Hematopoietic multipotent progenitor cell treated with erythropoietin and hydrocortisone succinate and interleukin-3 and kit ligand, for 17 days (in vitro differentiated cells): Measurements from ENCODE around the gene FGFR3.

Experiments used
- DNase-seq: peaks from one replicate; pipeline ENCODE4 v3.0.0-alpha.2; 2015; ENCODE audit warnings: low spot score

The FGFR3 gene

GRCh38 chr4:1788254-1788973 lies 4.7 kb upstream of the FGFR3 start:
- no peak for DNase-seq

GRCh38 chr4:1789552-1789951 lies 3.5 kb upstream of the FGFR3 start:
- DNase-seq: no peak

GRCh38 chr4:1790005-1790404 lies 3.1 kb upstream of the FGFR3 start:
- no peak for DNase-seq

GRCh38 chr4:1792158-1792831 lies 798 bp upstream of the FGFR3 start:
- DNase-seq: no peak

- DNase-seq: no peak
Measured at GRCh38 chr4:1793496-1793840, 375 bp downstream of the FGFR3 start.

GRCh38 chr4:1793940-1794808 lies 1.1 kb downstream of the FGFR3 start:
- no peak for DNase-seq

- DNase-seq: no peak
Measured at GRCh38 chr4:1794809-1795298, 1.8 kb downstream of the FGFR3 start.

- DNase-seq: no peak
Measured at GRCh38 chr4:1795299-1796195, 2.5 kb downstream of the FGFR3 start.

- no peak for DNase-seq
Measured at GRCh38 chr4:1796486-1797204, 3.6 kb downstream of the FGFR3 start.

- no peak for DNase-seq
Measured at GRCh38 chr4:1797298-1797860, 4.3 kb downstream of the FGFR3 start.

- no peak for DNase-seq
Measured at GRCh38 chr4:1797861-1798579, 4.9 kb downstream of the FGFR3 start.

- DNase-seq: no peak
Measured at GRCh38 chr4:1798580-1799386, 5.7 kb downstream of the FGFR3 start.

- DNase-seq: no peak
Measured at GRCh38 chr4:1799387-1800375, 6.6 kb downstream of the FGFR3 start.

GRCh38 chr4:1800805-1801204 lies 7.7 kb downstream of the FGFR3 start:
- DNase-seq: no peak

- DNase-seq: no peak
Measured at GRCh38 chr4:1801286-1801958, 8.3 kb downstream of the FGFR3 start.

- no peak for DNase-seq
Measured at GRCh38 chr4:1802151-1802715, 9.1 kb downstream of the FGFR3 start.
